Loucy (cell line): Measurements from ENCODE around the gene TNS2.

Experiments
- H2AFZ ChIP-seq: fragments of 200-600 bp; sonication (generic); 2 replicates; pipeline ENCODE4 v1.6.0; 2016; ENCODE audit warnings: antibody characterized with exemption, mild to moderate bottlenecking, low read length, moderate library complexity
- H3F3A ChIP-seq: fragments of 200-600 bp; 2 replicates; pipeline ENCODE4 v1.6.0; 2016; ENCODE audit warnings: antibody characterized with exemption, low read depth, mild to moderate bottlenecking
- H3K27me3 ChIP-seq: fragments of 200-600 bp; sonication (generic); 2 replicates; pipeline ENCODE4 v1.6.1; 2014; ENCODE audit warnings: low read length, mild to moderate bottlenecking; ENCODE audit not compliant: insufficient read depth, poor library complexity, severe bottlenecking
- H3K36me3 ChIP-seq: fragments of 200-600 bp; sonication (generic); 2 replicates; pipeline ENCODE4 v1.6.1; 2016; ENCODE audit warnings: low read length; ENCODE audit not compliant: insufficient read depth
- H3K4me1 ChIP-seq: fragments of 200-600 bp; sonication (generic); 2 replicates; pipeline ENCODE4 v1.5.1; 2014; ENCODE audit warnings: low read length, mild to moderate bottlenecking; ENCODE audit not compliant: insufficient read depth, poor library complexity, severe bottlenecking
- H3K4me2 ChIP-seq: fragments of 200-600 bp; sonication (generic); 2 replicates; pipeline ENCODE4 v1.6.0; 2014; ENCODE audit warnings: antibody characterized with exemption, low read length, low read depth, mild to moderate bottlenecking; ENCODE audit not compliant: poor library complexity, severe bottlenecking
- H3K4me3 ChIP-seq: fragments of 200-600 bp; sonication (generic); 2 replicates; pipeline ENCODE4 v1.5.1; 2014; ENCODE audit warnings: low read length, mild to moderate bottlenecking, mixed read lengths; ENCODE audit not compliant: poor library complexity, severe bottlenecking
- H3K79me2 ChIP-seq: fragments of 200-600 bp; sonication (generic); 2 replicates; pipeline ENCODE4 v1.6.1; 2014; ENCODE audit warnings: low read length; ENCODE audit not compliant: insufficient read depth
- H3K9ac ChIP-seq: fragments of 200-600 bp; sonication (generic); 2 replicates; pipeline ENCODE4 v1.6.0; 2014; ENCODE audit warnings: mild to moderate bottlenecking, low read depth, low read length, moderate library complexity; ENCODE audit not compliant: poor library complexity, severe bottlenecking
- H3K9me2 ChIP-seq: fragments of 200-600 bp; sonication (generic); replicated peaks from 2 replicates; pipeline ENCODE4 v1.6.1; 2016; ENCODE audit warnings: low read depth, low read length, mixed read lengths
- H3K9me3 ChIP-seq: fragments of 200-600 bp; sonication (generic); 2 replicates; pipeline ENCODE4 v1.6.1; 2014; ENCODE audit warnings: mild to moderate bottlenecking, antibody characterized with exemption, low read length, low read depth; ENCODE audit not compliant: insufficient read depth
- H4K20me1 ChIP-seq: fragments of 200-600 bp; sonication (generic); 2 replicates; pipeline ENCODE4 v1.6.0; 2014; ENCODE audit warnings: antibody characterized with exemption, low read length, mild to moderate bottlenecking; ENCODE audit not compliant: insufficient read depth, poor library complexity, severe bottlenecking
- CTCF ChIP-seq: fragments of 200-600 bp; sonication (generic); conservative IDR thresholded peaks from 2 replicates; pipeline ENCODE4 v1.5.1; 2014; ENCODE audit warnings: mild to moderate bottlenecking, antibody characterized with exemption, low read length
- EZH2phosphoT487 ChIP-seq: fragments of 200-600 bp; IDR thresholded peaks from 2 replicates; pipeline ENCODE4 v1.6.1; 2018; ENCODE audit warnings: antibody characterized with exemption, mild to moderate bottlenecking, moderate library complexity, borderline replicate concordance

TNS2 gene

GRCh38 chr12:53034459-53034858 lies 15.4 kb upstream of the TNS2 start:
- Histone ChIP-seq H3K4me2 (no peak overlapping the region), H3F3A (no peaks in the 10 kb centered on the region), H3K36me3 (peaks cover 84% of the 10 kb centered on the region), H3K9ac (no peak overlapping the region), H3K27me3 (no peaks in the 10 kb centered on the region), H3K9me3 (no peaks in the 10 kb centered on the region), H3K79me2 (no peaks in the 10 kb centered on the region), H3K9me2 (no peaks in the 10 kb centered on the region), H3K4me1 (no peaks in the 10 kb centered on the region), H4K20me1 (peaks cover 3% of the 10 kb centered on the region), H2AFZ (no peak overlapping the region), H3K4me3 (no peak overlapping the region)
- no peak for TF ChIP-seq CTCF
- TF ChIP-seq EZH2phosphoT487, result no peak

GRCh38 chr12:53036802-53037201 lies 13.1 kb upstream of the TNS2 start:
- no peak overlapping the region for H3K4me2 ChIP-seq
- H3K9me3 ChIP-seq, result no peaks in the 10 kb centered on the region
- H3K9ac ChIP-seq, result no peak overlapping the region
- TF ChIP-seq EZH2phosphoT487 (no peak), CTCF (no peak)
- no peaks in the 10 kb centered on the region for H3K9me2 ChIP-seq
- H3K27me3 ChIP-seq, result no peaks in the 10 kb centered on the region
- no peaks in the 10 kb centered on the region for H4K20me1 ChIP-seq
- peaks cover 81% of the 10 kb centered on the region for H3K36me3 ChIP-seq
- H3K4me3 ChIP-seq, result no peak overlapping the region
- no peaks in the 10 kb centered on the region for H3F3A ChIP-seq
- no peaks in the 10 kb centered on the region for H3K79me2 ChIP-seq
- H2AFZ ChIP-seq, result no peak overlapping the region
- no peaks in the 10 kb centered on the region for H3K4me1 ChIP-seq

- H3K4me2 ChIP-seq, result no peak overlapping the region
- peaks cover 68% of the 10 kb centered on the region; the same call in 1 of the 2 replicates for H3K36me3 ChIP-seq
- H3K9me2 ChIP-seq, result no peaks in the 10 kb centered on the region
- H3K9me3 ChIP-seq, result no peaks in the 10 kb centered on the region
- no peak overlapping the region for H2AFZ ChIP-seq
- H4K20me1 ChIP-seq, result no peaks in the 10 kb centered on the region
- no peaks in the 10 kb centered on the region for H3K4me1 ChIP-seq
- H3K27me3 ChIP-seq, result no peaks in the 10 kb centered on the region
- H3K9ac ChIP-seq, result no peak overlapping the region
- TF ChIP-seq EZH2phosphoT487, result no peak
- TF ChIP-seq CTCF, result no peak
- no peaks in the 10 kb centered on the region for H3K79me2 ChIP-seq
- H3K4me3 ChIP-seq, result no peak overlapping the region
- H3F3A ChIP-seq, result peaks cover 9% of the 10 kb centered on the region; the same call in 1 of the 2 replicates
These were observed 10.0 kb upstream of the TNS2 start for GRCh38 chr12:53039851-53040250.
